ENCODE measurements around the gene CLRN3. TPM values are rescaled to one million over a fixed set of nuclear protein-coding genes. Genes with fewer than 3 reads are reported as not detected.

CLRN3 gene
- total and polyA plus RNA-seq, 2 donors (not counting 1 experiment from before 2014, with no cell fraction given), result not detected

GRCh38 chr10:127849921-127850320 is 42.8 kb downstream of the CLRN3 start:
- Histone ChIP-seq H3K27me3 (replicated peaks in 1 of 4; ENCODE audit: control extremely low read depth in 1 of 4, control insufficient read depth in 3 of 4, insufficient read depth in 4 of 4, low read length in 3 of 4) (no peaks in the 10 kb centered on the region), H3K79me2 (ENCODE audit: control insufficient read depth, insufficient read depth, low read length) (no peaks in the 10 kb centered on the region), H2AFZ (ENCODE audit: insufficient read depth, low read depth, low read length, poor library complexity, severe bottlenecking) (no peak overlapping the region), H3K27ac (ENCODE audit: low read length in 2 of 2) (no peak overlapping the region), H3K9ac (ENCODE audit: low read length) (no peak overlapping the region), H3K4me3 (ENCODE audit: control extremely low read depth in 1 of 5, extremely low read depth in 1 of 5, insufficient read depth in 1 of 5, low read depth in 2 of 5, low read length in 4 of 5) (no peak overlapping the region), H3K4me1 (ENCODE audit: control insufficient read depth in 2 of 2, insufficient read depth in 2 of 2, low read length in 2 of 2) (peaks cover 23 to 31% of the 10 kb centered on the region in 2 donors), H3K9me3 (ENCODE audit: control extremely low read depth in 1 of 3, control insufficient read depth in 2 of 3, insufficient read depth in 1 of 3, low read length in 2 of 3) (peaks cover 0 to 17% (median 4%) of the 10 kb centered on the region in 3 donors), H3K4me2 (replicated peaks; ENCODE audit: low read depth, low read length, poor library complexity, severe bottlenecking) (no peak overlapping the region), H4K20me1 (ENCODE audit: control insufficient read depth, insufficient read depth, low read length, poor library complexity, severe bottlenecking) (no peaks in the 10 kb centered on the region), H3K36me3 (replicated peaks in 1 of 2; ENCODE audit: control extremely low read depth in 1 of 2, control insufficient read depth in 1 of 2, extremely low read depth in 1 of 2, insufficient read depth in 2 of 2, low read length in 1 of 2) (no peaks in the 10 kb centered on the region)
- Mint-ChIP-seq H3K4me3 (no peak overlapping the region), H3K27ac (no peak overlapping the region), H3K9me3 (ENCODE audit: insufficient read depth) (no peaks in the 10 kb centered on the region), H3K27me3 (no peaks in the 10 kb centered on the region), H3K4me1 (peaks cover 28% of the 10 kb centered on the region)
- CTCF ChIA-PET, result interaction anchor here (0.6 to 0.7 kb wide), 2 partner anchors 283 to 285 kb away, joined by 3 to 4 read pairs; no protein-coding TSS in a partner anchor
- 92% methylated on average over 2 of the region's 8 CpGs for WGBS (ENCODE audit: insufficient coverage)
- TF ChIP-seq CTCF (IDR thresholded peaks at IDR 0.05) (no peak), EZH2 (IDR thresholded peaks at IDR 0.05; ENCODE audit: borderline replicate concordance, insufficient read depth, low read depth, low read length, poor library complexity, severe bottlenecking) (no peak)
- POLR2A ChIA-PET, result no interaction called here
- intact Hi-C loops (cut with micrococcal nuclease), result loop anchor here (5.0 kb wide), 1 partner anchor 288 kb away; no protein-coding TSS in a partner anchor
- no peak for DNase-seq
- ATAC-seq (ENCODE audit: low read depth), result no peak

GRCh38 chr10:127849224-127849623 is 43.5 kb downstream of the CLRN3 start:
- ChIA-PET CTCF (no interaction called here), POLR2A (no interaction called here)
- Histone ChIP-seq H3K4me1 (ENCODE audit: control insufficient read depth in 2 of 2, insufficient read depth in 2 of 2, low read length in 2 of 2) (peaks cover 16 to 24% of the 10 kb centered on the region in 2 donors), H4K20me1 (ENCODE audit: control insufficient read depth, insufficient read depth, low read length, poor library complexity, severe bottlenecking) (no peaks in the 10 kb centered on the region), H3K9me3 (ENCODE audit: control extremely low read depth in 1 of 3, control insufficient read depth in 2 of 3, insufficient read depth in 1 of 3, low read length in 2 of 3) (peaks cover 0 to 17% (median 4%) of the 10 kb centered on the region in 3 donors), H3K36me3 (replicated peaks in 1 of 2; ENCODE audit: control extremely low read depth in 1 of 2, control insufficient read depth in 1 of 2, extremely low read depth in 1 of 2, insufficient read depth in 2 of 2, low read length in 1 of 2) (no peaks in the 10 kb centered on the region), H3K27me3 (replicated peaks in 1 of 4; ENCODE audit: control extremely low read depth in 1 of 4, control insufficient read depth in 3 of 4, insufficient read depth in 4 of 4, low read length in 3 of 4) (no peaks in the 10 kb centered on the region), H3K9ac (ENCODE audit: low read length) (no peak overlapping the region), H3K79me2 (ENCODE audit: control insufficient read depth, insufficient read depth, low read length) (no peaks in the 10 kb centered on the region), H3K4me2 (replicated peaks; ENCODE audit: low read depth, low read length, poor library complexity, severe bottlenecking) (no peak overlapping the region), H3K4me3 (ENCODE audit: control extremely low read depth in 1 of 5, extremely low read depth in 1 of 5, insufficient read depth in 1 of 5, low read depth in 2 of 5, low read length in 4 of 5) (no peak overlapping the region), H2AFZ (ENCODE audit: insufficient read depth, low read depth, low read length, poor library complexity, severe bottlenecking) (no peak overlapping the region), H3K27ac (ENCODE audit: low read length in 2 of 2) (no peak overlapping the region)
- no peaks in the 10 kb centered on the region for H3K27me3 Mint-ChIP-seq
- no peak overlapping the region for H3K4me3 Mint-ChIP-seq
- H3K27ac Mint-ChIP-seq, result no peak overlapping the region
- ATAC-seq (ENCODE audit: low read depth), result no peak
- TF ChIP-seq CTCF (IDR thresholded peaks at IDR 0.05), result no peak
- no peak for TF ChIP-seq EZH2 (IDR thresholded peaks at IDR 0.05; ENCODE audit: borderline replicate concordance, insufficient read depth, low read depth, low read length, poor library complexity, severe bottlenecking)
- 87% methylated on average over 4 of the region's 8 CpGs for WGBS (ENCODE audit: insufficient coverage)
- H3K4me1 Mint-ChIP-seq, result peaks cover 21% of the 10 kb centered on the region
- no peaks in the 10 kb centered on the region for H3K9me3 Mint-ChIP-seq (ENCODE audit: insufficient read depth)
- intact Hi-C loops (cut with micrococcal nuclease), result no loop called here
- no peak for DNase-seq

Data from B cell (primary cell).